Upper lobe of left lung (tissue), 4 donors: ENCODE results near the gene SLC19A2.

Source experiments
- POLR2A ChIP-seq, 4 donors: fragments of 450-650 bp; IDR thresholded peaks; one replicate each; pipeline ENCODE4 v1.5.1; 2016 to 2017; ENCODE audit warnings: antibody characterized with exemption in 4 of 4, mild to moderate bottlenecking in 2 of 4
- POLR2AphosphoS5 ChIP-seq, 2 donors: sonication (generic); formaldehyde crosslinking; IDR thresholded peaks; one replicate each; pipeline ENCODE4 v1.5.1; 2017; ENCODE audit warnings: antibody characterized with exemption in 2 of 2
- TF ChIP-seq, protein P1 (sequence below), 6 experiments: fragments of 450-650 bp in 4 of 6; fragments of 200-600 bp in 2 of 6; sonication (generic) in 2 of 6; IDR thresholded peaks; one replicate each; pipeline ENCODE4 v1.5.1; 2016 to 2019; ENCODE audit warnings: antibody characterized with exemption in 6 of 6

DNA sequence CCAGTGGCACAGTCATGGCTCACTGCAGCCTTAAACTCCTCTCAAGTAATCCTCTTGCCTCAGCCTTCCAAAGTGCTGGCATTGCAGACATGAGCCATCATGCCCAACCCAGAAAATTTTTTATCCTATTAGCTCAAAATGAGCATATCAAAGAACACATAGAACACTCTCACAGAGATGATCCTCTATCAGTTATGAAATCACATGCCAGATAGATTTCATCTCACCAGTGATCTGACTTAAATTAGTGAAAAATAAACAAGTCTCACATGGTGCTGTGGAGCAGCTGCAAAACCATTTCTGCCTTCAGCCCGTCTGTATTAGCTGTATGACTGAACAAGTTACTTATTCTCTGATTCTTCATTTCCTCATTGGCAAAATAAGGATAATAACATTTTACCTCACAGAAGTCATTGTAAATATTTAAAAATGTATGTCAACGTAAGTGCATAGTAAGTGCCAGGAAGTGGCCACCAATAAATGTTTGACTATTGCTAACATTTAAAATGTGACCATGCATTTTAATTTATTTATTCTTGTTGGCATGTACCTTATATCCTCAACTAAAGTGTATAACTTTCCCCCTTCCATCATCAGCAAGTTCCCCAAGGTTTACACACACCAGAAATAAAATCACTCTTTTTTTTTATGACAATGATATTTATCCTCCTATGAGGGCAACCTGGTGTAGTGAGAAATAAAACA is 29.0 kb upstream of the SLC19A2 start:
- TF ChIP-seq POLR2A (IDR thresholded peaks at IDR 0.05), result no peak
- TF ChIP-seq, protein P1, sequence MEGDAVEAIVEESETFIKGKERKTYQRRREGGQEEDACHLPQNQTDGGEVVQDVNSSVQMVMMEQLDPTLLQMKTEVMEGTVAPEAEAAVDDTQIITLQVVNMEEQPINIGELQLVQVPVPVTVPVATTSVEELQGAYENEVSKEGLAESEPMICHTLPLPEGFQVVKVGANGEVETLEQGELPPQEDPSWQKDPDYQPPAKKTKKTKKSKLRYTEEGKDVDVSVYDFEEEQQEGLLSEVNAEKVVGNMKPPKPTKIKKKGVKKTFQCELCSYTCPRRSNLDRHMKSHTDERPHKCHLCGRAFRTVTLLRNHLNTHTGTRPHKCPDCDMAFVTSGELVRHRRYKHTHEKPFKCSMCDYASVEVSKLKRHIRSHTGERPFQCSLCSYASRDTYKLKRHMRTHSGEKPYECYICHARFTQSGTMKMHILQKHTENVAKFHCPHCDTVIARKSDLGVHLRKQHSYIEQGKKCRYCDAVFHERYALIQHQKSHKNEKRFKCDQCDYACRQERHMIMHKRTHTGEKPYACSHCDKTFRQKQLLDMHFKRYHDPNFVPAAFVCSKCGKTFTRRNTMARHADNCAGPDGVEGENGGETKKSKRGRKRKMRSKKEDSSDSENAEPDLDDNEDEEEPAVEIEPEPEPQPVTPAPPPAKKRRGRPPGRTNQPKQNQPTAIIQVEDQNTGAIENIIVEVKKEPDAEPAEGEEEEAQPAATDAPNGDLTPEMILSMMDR (IDR thresholded peaks at IDR 0.05), result no peak
- no peak for TF ChIP-seq POLR2AphosphoS5 (IDR thresholded peaks at IDR 0.05)
